ENCODE data around the gene ACAA1. TPM values are rescaled to one million over a fixed set of nuclear protein-coding genes. Genes with fewer than 3 reads are reported as not detected.

Gene ACAA1
- total and polyA plus RNA-seq, 2 of the 4 experiments (the other 2 are of a cell fraction), result 30.8 to 62.4 TPM

GRCh38 chr3:38117748-38118420 lies 19.0 kb downstream of the ACAA1 start (continued):
- TF ChIP-seq USF2 (IDR thresholded peaks at IDR 0.05; ENCODE audit: low read depth, low read length), result peak; percentile 35; the same call in 1 of the 2 replicates

DNA sequence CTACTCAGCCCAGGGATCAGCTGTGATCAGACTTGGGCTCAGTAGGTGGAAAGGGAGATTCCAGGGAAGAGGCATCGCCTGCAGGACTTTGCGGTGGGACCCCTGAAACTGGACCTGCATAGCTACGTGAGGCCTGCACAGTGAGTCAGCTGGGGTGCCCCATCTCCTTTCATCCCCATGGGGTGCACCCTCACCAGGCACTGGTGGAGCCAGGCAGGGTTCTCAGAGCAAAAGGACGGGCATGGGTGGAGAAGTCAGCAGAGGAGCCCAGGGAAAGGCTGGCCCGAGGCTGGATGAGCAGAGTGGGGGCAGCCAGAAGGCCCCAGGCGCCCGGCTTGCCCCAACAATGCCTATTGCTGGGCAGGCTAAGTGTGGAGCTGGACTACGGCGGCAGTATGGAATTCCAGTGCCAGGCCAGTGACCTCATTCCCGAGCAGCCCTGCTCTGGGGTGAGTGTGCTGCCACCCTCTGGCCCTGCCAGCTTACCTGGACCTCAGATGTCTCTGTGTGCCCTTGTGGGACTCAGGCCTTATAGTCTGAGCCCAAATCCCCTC lies 19.7 kb downstream of the ACAA1 start:
- H3K79me1 ChIP-seq (ENCODE audit: low read depth in 1 of 2, low read length in 2 of 2), result no peaks in the 10 kb centered on the region
- H4K20me1 ChIP-seq (ENCODE audit: insufficient read depth, low read length), result no peaks in the 10 kb centered on the region
- peaks cover 11% of the 10 kb centered on the region for H3K36me3 ChIP-seq (ENCODE audit: control insufficient read depth, insufficient read depth, low read length)
- H3K56ac ChIP-seq (ENCODE audit: extremely low read depth, insufficient read depth, low read length), result no peak overlapping the region
- intact Hi-C loops (cut with micrococcal nuclease) (no loop called here), in situ Hi-C loops (cut with MboI; ENCODE audit: low sequenced_read_pairs) (no loop called here), dilution Hi-C loops (cut with HindIII; ENCODE audit: low sequenced_read_pairs, unreplicated experiment) (no loop called here)
- H4K5ac ChIP-seq (ENCODE audit: low read depth, low read length), result no peak overlapping the region
- no peak overlapping the region for H2BK20ac ChIP-seq (ENCODE audit: low read depth, low read length)
- ChIA-PET CTCF (interaction anchor here (0.9 to 1.2 kb wide), 5 partner anchors 20 to 229 kb away, joined by 3 to 6 read pairs (median 4); partner anchors contain the start of genes ACAA1 and XYLB), POLR2A (ENCODE audit: unreplicated experiment) (no interaction called here)
- WGBS, 2 experiments (ENCODE audit: extremely low coverage in 2 of 2, insufficient read length in 1 of 2), result 100% methylated on average over 3 of the region's 10 CpGs; no CpG with 5 or more reads in 1 of the 2 experiments
- no peak overlapping the region for H3K4me2 ChIP-seq (ENCODE audit: low read depth, low read length)
- no peak overlapping the region for H2AFZ ChIP-seq (replicated peaks; ENCODE audit: low read length, poor library complexity)
- H3K4me1 ChIP-seq (ENCODE audit: control insufficient read depth, insufficient read depth, low read length), result no peaks in the 10 kb centered on the region
- H3K27ac ChIP-seq (ENCODE audit: insufficient read depth, low read length), result no peak overlapping the region
- H2BK5ac ChIP-seq (ENCODE audit: low read depth, low read length, poor library complexity, severe bottlenecking), result no peak overlapping the region
- 0 out of 2 replicates have a peak, but pooled peaks cover 3% of the 10 kb centered on the region for H3K9me1 ChIP-seq (ENCODE audit: insufficient read depth, low read length)
- no peak for TF ChIP-seq RFX5 (IDR thresholded peaks at IDR 0.05; ENCODE audit: low read depth, low read length)
- no peak for TF ChIP-seq NFE2L2 (IDR thresholded peaks at IDR 0.05; ENCODE audit: low read depth, low read length)
- TF ChIP-seq MAZ (IDR thresholded peaks at IDR 0.05; ENCODE audit: borderline replicate concordance, low read depth, low read length), result no peak
- no peak for TF ChIP-seq MXI1 (IDR thresholded peaks at IDR 0.05; ENCODE audit: borderline replicate concordance, low read depth, low read length)
- TF ChIP-seq RCOR1 (IDR thresholded peaks at IDR 0.05; ENCODE audit: insufficient replicate concordance, low read length), result no peak
- no peak for TF ChIP-seq USF2 (IDR thresholded peaks at IDR 0.05; ENCODE audit: low read depth, low read length)
- H2AK9ac ChIP-seq (replicated peaks; ENCODE audit: low read depth, low read length, poor library complexity), result no peak overlapping the region
- H3K18ac ChIP-seq (ENCODE audit: low read depth, low read length), result no peak overlapping the region
- peaks cover 9% of the 10 kb centered on the region for H3K27me3 ChIP-seq (ENCODE audit: control insufficient read depth, insufficient read depth, low read length)
- ATAC-seq (ENCODE audit: low read depth) (peak; percentile 4), DNase-seq (no peak)
- no peak overlapping the region for H3K4ac ChIP-seq (ENCODE audit: low read depth, low read length)
- H4K91ac ChIP-seq (ENCODE audit: insufficient read depth, low read depth, low read length), result no peak overlapping the region
- H3K9ac ChIP-seq (ENCODE audit: low read depth, low read length), result no peak overlapping the region
- H3K9me3 ChIP-seq (ENCODE audit: control insufficient read depth, insufficient read depth, low read length), result no peaks in the 10 kb centered on the region
- H2BK120ac ChIP-seq (ENCODE audit: low read depth, low read length), result no peak overlapping the region
- H2BK15ac ChIP-seq (ENCODE audit: low read depth, low read length), result no peak overlapping the region
- no peak overlapping the region for H4K8ac ChIP-seq (ENCODE audit: low read depth in 2 of 2, low read length in 2 of 2)
- no peak overlapping the region for H3K23ac ChIP-seq (ENCODE audit: low read depth, low read length)
- no peak overlapping the region for H3K4me3 ChIP-seq (ENCODE audit: insufficient read depth, low read depth, low read length)
- BruUV-seq (replicated peaks), result no TSS peak
- no peak overlapping the region for H2AK5ac ChIP-seq (ENCODE audit: low read depth, low read length)
- no peak overlapping the region for H3K14ac ChIP-seq (replicated peaks; ENCODE audit: low read depth, low read length)
